HepG2 (cell line): Measurements from ENCODE around the gene RNASE12. TPM values are rescaled to one million over a fixed set of nuclear protein-coding genes. Genes with fewer than 3 reads are reported as not detected.

Source experiments
- CBX5 ChIP-seq: sonication (generic); formaldehyde crosslinking; IDR thresholded peaks from 2 replicates; pipeline ENCODE4 v1.4.0; 2020; ENCODE audit warnings: missing genetic modification reagents, borderline replicate concordance
- CCAR2 ChIP-seq: fragments of 200-400 bp; formaldehyde crosslinking; optimal IDR thresholded peaks from 2 replicates; pipeline ENCODE3; 2018; ENCODE audit warnings: low read depth, mild to moderate bottlenecking, low read length, moderate library complexity
- HMG20A ChIP-seq: IDR thresholded peaks from 2 replicates; pipeline ENCODE4 v1.6.1; 2016; ENCODE audit warnings: borderline replicate concordance
- JUN ChIP-seq: sonication (generic); formaldehyde crosslinking; IDR thresholded peaks from 2 replicates; pipeline ENCODE4 v1.4.0; 2020; ENCODE audit warnings: mild to moderate bottlenecking, missing genetic modification reagents
- NFATC3 ChIP-seq: sonication (generic); formaldehyde crosslinking; IDR thresholded peaks from 2 replicates; pipeline ENCODE4 v1.5.1; 2020; ENCODE audit warnings: mild to moderate bottlenecking, missing genetic modification reagents
- NR2F6 ChIP-seq, 2 experiments: IDR thresholded peaks; 2 replicates each; pipeline ENCODE4 v1.6.1; 2016; ENCODE audit warnings: antibody characterized with exemption in 1 of 2, mild to moderate bottlenecking in 1 of 2
- SOX13 ChIP-seq, 3 experiments: fragments of 450-650 bp in 1 of 3; sonication (generic) in 1 of 3; formaldehyde crosslinking in 1 of 3; IDR thresholded peaks in 2 of 3; conservative IDR thresholded peaks in 1 of 3; 2 replicates each; pipeline versions ENCODE4 v1.5.0 to v1.6.1; 2016 to 2020; ENCODE audit warnings: antibody characterized with exemption in 1 of 3, mild to moderate bottlenecking in 1 of 3, missing compliant biosample characterization in 1 of 3, missing genetic modification reagents in 1 of 3, moderate library complexity in 1 of 3
- ZFX ChIP-seq: sonication (generic); formaldehyde crosslinking; IDR thresholded peaks from 2 replicates; pipeline ENCODE4 v1.4.0; 2020; ENCODE audit warnings: mild to moderate bottlenecking, low read depth, missing genetic modification reagents, moderate library complexity
- ZNF350 ChIP-seq: sonication (generic); formaldehyde crosslinking; IDR thresholded peaks from 2 replicates; pipeline ENCODE4 v1.4.0; 2020; ENCODE audit warnings: mild to moderate bottlenecking, low read depth, missing genetic modification reagents, borderline replicate concordance
- ZNF550 ChIP-seq: sonication (generic); formaldehyde crosslinking; IDR thresholded peaks from 2 replicates; pipeline ENCODE4 v1.4.0; 2020; ENCODE audit warnings: mild to moderate bottlenecking, missing genetic modification reagents, borderline replicate concordance
- ZNF749 ChIP-seq: sonication (generic); formaldehyde crosslinking; IDR thresholded peaks from 2 replicates; pipeline ENCODE4 v1.8.0; 2022; ENCODE audit warnings: mild to moderate bottlenecking, missing genetic modification reagents, moderate library complexity, borderline replicate concordance
- polyA plus RNA-seq, 8 experiments: library from polyadenylated mRNA; depleted of rRNA in 3 of 8; stranded (reverse) in 7 of 8; unstranded in 1 of 8; fragments of >200 nt; fragmentation: Illumina TruSeq in 4 of 8; extraction: Trizol in 4 of 8; gene quantifications; 2 replicates each; pipeline versions ENCODE4 v1.2.1 to v1.2.3, GENCODE V29; 2011 to 2016; ENCODE audit warnings: low read depth in 4 of 8, missing spikeins in 1 of 8, mixed read lengths in 1 of 8; ENCODE audit not compliant: insufficient read depth in 1 of 8
- total RNA-seq, 5 experiments: library from RNA; depleted of rRNA; stranded (reverse); fragments of >200 nt; fragmentation: Illumina TruSeq; extraction: Trizol; gene quantifications; 2 replicates each; pipeline ENCODE4 v1.2.3, GENCODE V29; 2016; ENCODE audit warnings: low read depth in 1 of 5
- TF ChIP-seq, protein P1 (sequence below), 2 experiments: IDR thresholded peaks; 2 replicates each; pipeline ENCODE4 v1.6.1; 2011 to 2012; ENCODE audit warnings: low read length in 2 of 2, borderline replicate concordance in 1 of 2, low read depth in 1 of 2, mild to moderate bottlenecking in 1 of 2, moderate library complexity in 1 of 2
- TF ChIP-seq, protein P2 (sequence below): sonication (generic); formaldehyde crosslinking; IDR thresholded peaks from 2 replicates; pipeline ENCODE4 v1.5.0; 2020; ENCODE audit warnings: mild to moderate bottlenecking, missing genetic modification reagents, borderline replicate concordance
- TF ChIP-seq, protein P3 (sequence below): sonication (generic); formaldehyde crosslinking; IDR thresholded peaks from 2 replicates; pipeline ENCODE4 v1.4.0; 2020; ENCODE audit warnings: missing genetic modification reagents
- TF ChIP-seq, protein P4 (sequence below): IDR thresholded peaks from 2 replicates; pipeline ENCODE4 v1.4.0; 2020; ENCODE audit warnings: mild to moderate bottlenecking, missing genetic modification reagents

The RNASE12 gene
- total and polyA plus RNA-seq, 2 of the 13 experiments (the other 11 are each of a cell fraction or from before 2014, with no cell fraction given) = not detected

DNA sequence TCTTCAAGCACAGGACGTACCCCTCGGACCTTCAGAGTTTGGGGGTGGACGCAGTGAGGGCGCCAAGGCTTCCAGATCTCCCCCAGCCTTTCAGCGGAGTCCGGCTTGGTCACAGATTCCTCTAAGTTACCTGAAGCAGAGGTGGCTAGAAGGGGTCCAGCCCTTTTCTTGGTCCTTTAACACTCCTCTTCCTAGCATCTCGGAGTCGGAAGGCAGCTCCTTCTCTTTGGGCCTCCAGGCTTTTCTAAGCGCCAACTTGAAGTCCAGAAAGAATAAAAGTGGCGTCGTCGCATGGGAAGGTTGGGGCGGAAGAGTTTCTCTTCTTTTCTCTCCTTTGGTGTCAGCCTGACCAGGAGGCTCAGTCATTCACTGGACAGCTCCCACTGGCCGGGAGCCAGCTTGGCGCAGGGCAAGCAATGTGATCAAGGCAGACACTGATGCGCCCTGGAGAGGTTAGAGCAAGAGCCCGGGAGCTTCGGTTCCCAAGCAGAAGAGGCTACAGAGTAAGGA, 40.8 kb upstream of the RNASE12 start (continued):
- TF ChIP-seq, protein P1, sequence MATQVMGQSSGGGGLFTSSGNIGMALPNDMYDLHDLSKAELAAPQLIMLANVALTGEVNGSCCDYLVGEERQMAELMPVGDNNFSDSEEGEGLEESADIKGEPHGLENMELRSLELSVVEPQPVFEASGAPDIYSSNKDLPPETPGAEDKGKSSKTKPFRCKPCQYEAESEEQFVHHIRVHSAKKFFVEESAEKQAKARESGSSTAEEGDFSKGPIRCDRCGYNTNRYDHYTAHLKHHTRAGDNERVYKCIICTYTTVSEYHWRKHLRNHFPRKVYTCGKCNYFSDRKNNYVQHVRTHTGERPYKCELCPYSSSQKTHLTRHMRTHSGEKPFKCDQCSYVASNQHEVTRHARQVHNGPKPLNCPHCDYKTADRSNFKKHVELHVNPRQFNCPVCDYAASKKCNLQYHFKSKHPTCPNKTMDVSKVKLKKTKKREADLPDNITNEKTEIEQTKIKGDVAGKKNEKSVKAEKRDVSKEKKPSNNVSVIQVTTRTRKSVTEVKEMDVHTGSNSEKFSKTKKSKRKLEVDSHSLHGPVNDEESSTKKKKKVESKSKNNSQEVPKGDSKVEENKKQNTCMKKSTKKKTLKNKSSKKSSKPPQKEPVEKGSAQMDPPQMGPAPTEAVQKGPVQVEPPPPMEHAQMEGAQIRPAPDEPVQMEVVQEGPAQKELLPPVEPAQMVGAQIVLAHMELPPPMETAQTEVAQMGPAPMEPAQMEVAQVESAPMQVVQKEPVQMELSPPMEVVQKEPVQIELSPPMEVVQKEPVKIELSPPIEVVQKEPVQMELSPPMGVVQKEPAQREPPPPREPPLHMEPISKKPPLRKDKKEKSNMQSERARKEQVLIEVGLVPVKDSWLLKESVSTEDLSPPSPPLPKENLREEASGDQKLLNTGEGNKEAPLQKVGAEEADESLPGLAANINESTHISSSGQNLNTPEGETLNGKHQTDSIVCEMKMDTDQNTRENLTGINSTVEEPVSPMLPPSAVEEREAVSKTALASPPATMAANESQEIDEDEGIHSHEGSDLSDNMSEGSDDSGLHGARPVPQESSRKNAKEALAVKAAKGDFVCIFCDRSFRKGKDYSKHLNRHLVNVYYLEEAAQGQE (IDR thresholded peaks at IDR 0.05; ENCODE audit: borderline replicate concordance in 1 of 2, low read depth in 1 of 2, low read length in 2 of 2) = peak; percentile 61 to 92
- TF ChIP-seq ZNF749 (CRISPR knock-in tag) (no peak), JUN (CRISPR knock-in tag) (no peak), NR2F6 (IDR thresholded peaks at IDR 0.05) (no peak), NR2F6 (CRISPR knock-in tag; IDR thresholded peaks at IDR 0.05) (peak; percentile 4; the same call in 1 of the 2 replicates), HMG20A (CRISPR knock-in tag) (0 out of 2 replicates have a peak, but pooled peaks have one; percentile 15), ZFX (CRISPR knock-in tag) (no peak), ZNF550 (no peak), SOX13 (IDR thresholded peaks at IDR 0.05) (no peak), SOX13 (CRISPR knock-in tag; conservative IDR thresholded peaks at IDR 0.05 in 1 of 2, IDR thresholded peaks at IDR 0.05 in 1 of 2) (0 out of 4 replicates have a peak, but pooled peaks of 1 of the 2 experiments have one; percentile 10), NFATC3 (CRISPR knock-in tag) (no peak), ZNF350 (CRISPR knock-in tag) (peak; percentile 28; the same call in 1 of the 2 replicates), CCAR2 (no peak), CBX5 (CRISPR knock-in tag) (0 out of 2 replicates have a peak, but pooled peaks have one; percentile 13)
- TF ChIP-seq, protein P2, sequence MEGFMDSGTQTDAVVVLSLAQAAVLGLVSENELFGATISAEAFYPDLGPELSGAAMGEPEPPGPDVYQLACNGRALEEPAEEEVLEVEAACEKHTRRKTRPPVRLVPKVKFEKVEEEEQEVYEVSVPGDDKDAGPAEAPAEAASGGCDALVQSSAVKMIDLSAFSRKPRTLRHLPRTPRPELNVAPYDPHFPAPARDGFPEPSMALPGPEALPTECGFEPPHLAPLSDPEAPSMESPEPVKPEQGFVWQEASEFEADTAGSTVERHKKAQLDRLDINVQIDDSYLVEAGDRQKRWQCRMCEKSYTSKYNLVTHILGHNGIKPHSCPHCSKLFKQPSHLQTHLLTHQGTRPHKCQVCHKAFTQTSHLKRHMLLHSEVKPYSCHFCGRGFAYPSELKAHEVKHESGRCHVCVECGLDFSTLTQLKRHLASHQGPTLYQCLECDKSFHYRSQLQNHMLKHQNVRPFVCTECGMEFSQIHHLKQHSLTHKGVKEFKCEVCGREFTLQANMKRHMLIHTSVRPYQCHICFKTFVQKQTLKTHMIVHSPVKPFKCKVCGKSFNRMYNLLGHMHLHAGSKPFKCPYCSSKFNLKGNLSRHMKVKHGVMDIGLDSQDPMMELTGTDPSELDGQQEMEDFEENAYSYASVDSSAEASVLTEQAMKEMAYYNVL (CRISPR knock-in tag) = 0 out of 2 replicates have a peak, but pooled peaks have one; percentile 15
- TF ChIP-seq, protein P3, sequence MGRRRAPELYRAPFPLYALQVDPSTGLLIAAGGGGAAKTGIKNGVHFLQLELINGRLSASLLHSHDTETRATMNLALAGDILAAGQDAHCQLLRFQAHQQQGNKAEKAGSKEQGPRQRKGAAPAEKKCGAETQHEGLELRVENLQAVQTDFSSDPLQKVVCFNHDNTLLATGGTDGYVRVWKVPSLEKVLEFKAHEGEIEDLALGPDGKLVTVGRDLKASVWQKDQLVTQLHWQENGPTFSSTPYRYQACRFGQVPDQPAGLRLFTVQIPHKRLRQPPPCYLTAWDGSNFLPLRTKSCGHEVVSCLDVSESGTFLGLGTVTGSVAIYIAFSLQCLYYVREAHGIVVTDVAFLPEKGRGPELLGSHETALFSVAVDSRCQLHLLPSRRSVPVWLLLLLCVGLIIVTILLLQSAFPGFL (CRISPR knock-in tag) = no peak
- TF ChIP-seq, protein P4, sequence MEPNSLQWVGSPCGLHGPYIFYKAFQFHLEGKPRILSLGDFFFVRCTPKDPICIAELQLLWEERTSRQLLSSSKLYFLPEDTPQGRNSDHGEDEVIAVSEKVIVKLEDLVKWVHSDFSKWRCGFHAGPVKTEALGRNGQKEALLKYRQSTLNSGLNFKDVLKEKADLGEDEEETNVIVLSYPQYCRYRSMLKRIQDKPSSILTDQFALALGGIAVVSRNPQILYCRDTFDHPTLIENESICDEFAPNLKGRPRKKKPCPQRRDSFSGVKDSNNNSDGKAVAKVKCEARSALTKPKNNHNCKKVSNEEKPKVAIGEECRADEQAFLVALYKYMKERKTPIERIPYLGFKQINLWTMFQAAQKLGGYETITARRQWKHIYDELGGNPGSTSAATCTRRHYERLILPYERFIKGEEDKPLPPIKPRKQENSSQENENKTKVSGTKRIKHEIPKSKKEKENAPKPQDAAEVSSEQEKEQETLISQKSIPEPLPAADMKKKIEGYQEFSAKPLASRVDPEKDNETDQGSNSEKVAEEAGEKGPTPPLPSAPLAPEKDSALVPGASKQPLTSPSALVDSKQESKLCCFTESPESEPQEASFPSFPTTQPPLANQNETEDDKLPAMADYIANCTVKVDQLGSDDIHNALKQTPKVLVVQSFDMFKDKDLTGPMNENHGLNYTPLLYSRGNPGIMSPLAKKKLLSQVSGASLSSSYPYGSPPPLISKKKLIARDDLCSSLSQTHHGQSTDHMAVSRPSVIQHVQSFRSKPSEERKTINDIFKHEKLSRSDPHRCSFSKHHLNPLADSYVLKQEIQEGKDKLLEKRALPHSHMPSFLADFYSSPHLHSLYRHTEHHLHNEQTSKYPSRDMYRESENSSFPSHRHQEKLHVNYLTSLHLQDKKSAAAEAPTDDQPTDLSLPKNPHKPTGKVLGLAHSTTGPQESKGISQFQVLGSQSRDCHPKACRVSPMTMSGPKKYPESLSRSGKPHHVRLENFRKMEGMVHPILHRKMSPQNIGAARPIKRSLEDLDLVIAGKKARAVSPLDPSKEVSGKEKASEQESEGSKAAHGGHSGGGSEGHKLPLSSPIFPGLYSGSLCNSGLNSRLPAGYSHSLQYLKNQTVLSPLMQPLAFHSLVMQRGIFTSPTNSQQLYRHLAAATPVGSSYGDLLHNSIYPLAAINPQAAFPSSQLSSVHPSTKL (CRISPR knock-in tag) = peak; percentile 7; the same call in 1 of the 2 replicates
